Stimulated activated CD8-positive, alpha-beta memory T cell treated with anti-CD3 and anti-CD28 coated beads, Interleukin-4, amount 100 ng/mL, for 48 hours (primary cell): ENCODE data around the gene RIMBP2.

Experiments
- DNase-seq: peaks from one replicate; pipeline ENCODE4 v3.0.0-alpha.2; 2020

The RIMBP2 gene

DNA sequence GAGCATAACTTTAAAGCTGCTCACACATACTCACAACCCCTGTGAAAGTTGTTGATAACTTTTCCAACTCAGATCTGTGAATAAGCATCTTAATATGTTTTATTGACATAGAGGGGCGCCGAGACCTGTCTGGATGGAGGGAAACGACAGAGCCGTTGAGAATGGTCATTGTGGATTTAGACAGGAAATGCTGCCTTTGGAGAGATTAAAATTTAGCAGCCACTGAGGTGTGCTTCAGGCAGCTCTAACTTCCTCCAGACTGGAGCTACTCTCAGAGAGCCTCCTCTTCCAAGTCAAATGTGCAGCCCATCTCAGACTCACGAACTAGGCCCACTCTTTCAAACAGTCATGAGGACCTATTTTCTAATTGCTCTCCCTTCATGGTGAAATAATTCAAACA, 90.9 kb downstream of the RIMBP2 start:
- no peak for DNase-seq

DNA sequence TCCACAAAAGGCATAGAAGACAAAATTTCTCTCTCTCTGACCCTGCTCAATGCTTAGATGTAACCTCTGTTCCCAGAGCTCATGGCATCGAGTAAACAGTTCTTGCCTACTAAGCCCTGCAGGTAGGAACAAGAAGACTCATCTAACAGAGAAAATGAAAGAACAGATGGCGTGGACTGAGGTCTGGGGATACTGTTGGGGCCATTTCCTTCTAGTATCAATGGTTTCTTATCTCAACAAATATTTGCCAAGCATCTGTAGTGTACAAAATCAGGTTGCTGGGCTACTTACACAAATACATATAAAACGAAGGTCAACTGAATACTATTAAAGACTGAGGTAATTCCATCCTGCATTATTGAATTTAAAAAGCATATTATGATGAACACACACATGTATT, 93.3 kb downstream of the RIMBP2 start:
- DNase-seq, result no peak

DNA sequence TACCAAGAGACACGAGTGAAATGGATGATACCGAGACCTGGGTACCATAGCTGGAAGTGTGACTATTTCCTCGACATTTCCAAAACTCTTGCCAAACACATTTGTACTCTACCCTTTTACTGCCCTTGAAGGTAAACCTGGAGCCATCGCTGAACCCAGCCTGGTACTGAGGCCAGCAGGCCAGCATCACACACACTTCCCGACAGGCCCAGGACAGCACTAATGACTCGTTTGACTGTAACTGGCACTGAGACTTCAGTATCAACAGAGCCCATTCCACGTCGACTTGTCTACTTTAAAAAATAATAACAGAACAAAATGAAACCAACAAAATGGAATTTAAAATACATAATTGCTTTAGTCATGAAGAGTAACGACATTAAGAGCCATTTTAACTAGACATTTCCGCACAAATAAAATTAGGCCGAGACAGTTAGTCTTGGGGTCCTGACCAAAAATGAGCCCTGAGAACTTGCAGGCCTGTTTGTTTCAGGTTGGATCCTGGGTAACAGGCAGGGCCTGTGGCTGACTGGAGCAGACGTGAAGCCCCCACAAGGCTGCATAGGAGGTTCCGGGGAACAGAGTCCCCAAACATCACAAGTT, 94.3 kb downstream of the RIMBP2 start:
- no peak for DNase-seq

DNA sequence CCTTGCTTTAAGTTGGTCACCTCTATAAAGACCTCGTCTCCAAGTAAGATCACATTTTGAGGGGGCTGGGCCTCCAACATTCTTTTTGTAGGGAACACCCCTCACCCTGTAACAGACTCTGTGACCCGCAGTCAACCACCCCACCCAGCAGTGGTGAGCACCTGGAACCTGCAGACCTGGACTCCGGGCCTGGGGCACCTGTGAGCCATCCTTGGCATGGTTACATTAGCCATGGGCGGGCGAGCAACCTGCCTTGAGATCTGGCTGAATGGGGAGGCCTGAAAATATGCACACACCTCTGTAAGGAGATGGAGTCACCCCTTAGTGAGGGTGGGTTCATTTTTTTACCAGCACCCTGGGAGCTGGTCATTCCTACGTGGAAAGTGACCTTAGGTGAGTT, 95.3 kb downstream of the RIMBP2 start:
- no peak for DNase-seq

DNA sequence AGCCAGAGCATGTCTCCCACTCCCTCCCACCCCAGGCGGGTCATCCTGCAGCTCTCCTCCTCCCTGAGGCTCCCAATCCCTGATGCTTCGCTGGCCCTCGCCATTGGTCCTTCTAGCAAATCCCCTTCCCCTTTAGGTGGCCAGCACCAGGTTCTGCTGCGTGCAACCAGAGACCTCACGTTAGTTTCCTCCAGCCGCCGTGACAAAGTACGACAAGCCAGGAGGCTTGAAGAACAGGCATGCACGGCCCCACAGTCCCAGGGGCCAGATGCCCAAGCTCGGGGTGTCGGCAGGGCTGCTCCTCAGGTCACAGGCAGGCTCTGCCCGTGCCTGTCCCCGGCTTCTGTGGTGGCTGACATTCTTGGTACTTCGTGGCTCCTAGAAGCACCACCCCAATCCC, 95.8 kb downstream of the RIMBP2 start:
- DNase-seq, result no peak

DNA sequence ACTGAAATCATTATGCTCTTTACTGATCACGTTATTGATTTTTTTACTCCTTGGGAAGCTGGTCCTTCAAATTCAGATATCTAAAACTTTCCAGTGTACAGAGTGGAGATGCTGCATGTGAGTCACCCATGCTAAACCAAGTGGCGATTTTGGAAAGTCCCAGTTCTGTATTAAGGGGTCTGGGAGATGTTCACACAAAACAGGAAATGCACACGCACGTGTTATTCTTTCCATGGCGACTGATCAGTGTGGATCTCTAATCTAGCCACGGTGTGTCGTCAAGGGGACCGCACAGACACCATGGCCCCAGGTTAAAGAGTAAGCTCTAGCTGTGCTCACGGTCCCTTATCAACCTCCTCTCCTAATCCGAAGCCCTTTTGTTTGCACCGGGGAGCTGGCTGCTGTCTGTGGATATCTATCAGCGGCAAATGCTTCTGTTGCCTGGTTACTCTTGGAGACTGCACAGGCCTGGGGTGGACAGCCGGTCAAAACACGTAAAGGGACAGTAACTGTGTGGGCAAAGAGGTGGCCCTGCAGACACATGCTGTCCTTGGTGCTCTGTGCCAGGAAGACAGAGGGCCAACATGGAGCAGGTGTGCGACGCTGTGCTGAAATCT, 96.6 kb downstream of the RIMBP2 start:
- DNase-seq, result no peak

DNA sequence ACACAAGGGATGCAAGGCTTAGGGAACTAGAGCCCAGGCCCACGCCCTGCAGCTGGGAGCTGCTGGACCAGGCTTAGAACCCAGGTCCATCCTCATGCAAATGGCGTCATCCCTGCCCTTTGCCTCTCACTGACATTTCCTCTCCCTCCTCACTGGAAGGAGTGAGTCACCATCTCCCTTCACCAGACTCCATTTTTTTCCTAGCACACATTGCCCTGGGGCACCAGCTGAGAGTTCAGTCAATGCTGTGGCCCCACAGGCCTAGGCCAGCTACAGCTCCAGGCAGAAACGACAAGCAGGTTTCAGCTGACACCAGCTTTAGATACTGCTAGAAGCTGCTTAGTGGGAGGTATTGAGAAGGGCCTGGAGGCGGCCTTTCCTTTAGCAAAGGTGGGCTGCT, 98.9 kb downstream of the RIMBP2 start:
- no peak for DNase-seq

DNA sequence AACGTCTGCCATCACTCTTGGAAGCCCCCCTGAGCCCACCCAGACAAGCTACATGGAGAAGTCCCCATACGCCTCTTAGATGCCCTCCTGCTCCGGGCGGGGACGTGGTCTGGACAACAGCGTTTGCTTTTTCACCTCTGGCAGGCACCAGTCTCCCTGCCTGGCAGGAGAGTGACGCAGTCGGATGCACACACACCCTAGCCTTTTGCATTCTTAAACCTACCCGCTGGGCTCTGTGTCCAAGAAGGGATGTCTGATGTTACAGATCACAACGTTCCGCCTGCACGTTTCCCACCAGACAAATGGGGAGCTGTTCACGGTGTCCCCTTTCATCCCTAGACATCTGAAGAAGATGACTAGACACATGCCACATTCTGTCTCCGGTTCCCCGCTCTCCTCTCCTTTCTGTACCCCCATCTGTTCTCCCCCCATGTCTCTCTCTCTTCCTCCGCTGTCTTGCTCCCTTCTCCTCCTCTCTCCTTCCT, 100.2 kb downstream of the RIMBP2 start:
- no peak for DNase-seq

DNA sequence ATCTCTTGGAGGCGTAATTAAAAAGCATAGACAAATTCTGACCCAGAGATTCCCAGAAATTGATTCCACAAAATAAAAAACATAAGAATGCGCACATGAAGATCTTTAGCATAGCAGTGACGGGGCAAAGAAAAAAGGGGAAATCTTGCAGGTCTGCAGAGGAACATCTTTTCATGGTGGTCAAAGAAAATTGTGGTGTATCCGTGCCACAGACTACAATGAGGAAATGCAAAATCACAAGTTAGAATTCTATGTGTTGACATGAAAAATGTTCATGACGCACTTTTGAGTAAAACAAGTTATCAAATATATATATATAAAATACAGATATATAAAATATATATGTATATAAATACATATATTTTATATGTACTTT, 101.6 kb downstream of the RIMBP2 start:
- DNase-seq, result no peak

DNA sequence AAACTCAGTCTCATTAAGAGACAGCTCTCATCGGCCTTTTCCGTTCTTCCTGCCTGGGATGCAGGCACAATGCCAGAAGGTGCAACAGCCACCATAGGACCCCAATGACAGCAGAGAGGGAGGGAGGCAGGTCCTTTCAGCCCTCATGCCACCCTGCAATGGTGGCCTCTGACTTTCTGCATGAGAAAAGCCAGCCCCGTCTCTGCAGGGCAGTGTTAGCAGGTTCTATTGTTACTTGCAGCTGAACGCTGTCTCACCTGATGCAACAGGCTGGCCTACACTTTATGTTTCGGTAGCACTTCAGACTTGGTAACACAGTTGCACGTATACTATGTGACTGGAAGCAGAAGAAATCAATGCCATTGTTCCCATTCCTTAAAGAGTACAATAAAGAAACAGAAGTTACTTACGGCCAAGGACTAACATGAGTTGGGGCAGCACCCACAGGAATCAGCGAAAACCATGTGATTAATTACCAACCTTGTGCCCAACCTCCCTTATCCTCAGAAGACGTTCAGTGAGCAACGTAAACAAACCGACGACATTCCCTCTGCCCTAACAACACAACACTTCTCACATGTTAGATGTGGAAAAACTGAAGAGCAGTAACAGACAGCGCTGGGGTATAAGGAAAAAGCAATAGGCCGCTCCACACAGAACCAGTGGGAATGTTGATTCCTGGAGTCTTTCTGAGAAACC, 102.1 kb downstream of the RIMBP2 start:
- no peak for DNase-seq

DNA sequence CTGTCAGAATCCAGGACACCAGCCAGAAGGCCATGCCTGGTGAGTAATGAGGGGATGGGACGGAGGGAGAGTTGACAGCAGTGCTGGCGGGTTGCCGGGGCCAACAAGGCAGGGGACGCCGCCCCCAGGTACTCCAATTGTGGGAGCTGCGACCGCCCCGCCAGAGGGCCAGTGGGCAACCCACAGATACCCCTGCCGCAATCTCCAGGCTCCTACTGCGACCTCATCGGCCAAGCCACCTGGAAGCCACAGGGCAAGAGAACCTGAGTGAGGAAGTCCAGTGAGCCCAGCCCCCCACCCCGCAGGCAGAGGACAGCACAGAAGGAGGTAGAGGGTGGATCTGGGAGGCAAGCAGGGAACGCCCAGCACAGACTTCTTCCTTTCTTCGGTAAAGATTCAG, 103.0 kb downstream of the RIMBP2 start:
- no peak for DNase-seq

DNA sequence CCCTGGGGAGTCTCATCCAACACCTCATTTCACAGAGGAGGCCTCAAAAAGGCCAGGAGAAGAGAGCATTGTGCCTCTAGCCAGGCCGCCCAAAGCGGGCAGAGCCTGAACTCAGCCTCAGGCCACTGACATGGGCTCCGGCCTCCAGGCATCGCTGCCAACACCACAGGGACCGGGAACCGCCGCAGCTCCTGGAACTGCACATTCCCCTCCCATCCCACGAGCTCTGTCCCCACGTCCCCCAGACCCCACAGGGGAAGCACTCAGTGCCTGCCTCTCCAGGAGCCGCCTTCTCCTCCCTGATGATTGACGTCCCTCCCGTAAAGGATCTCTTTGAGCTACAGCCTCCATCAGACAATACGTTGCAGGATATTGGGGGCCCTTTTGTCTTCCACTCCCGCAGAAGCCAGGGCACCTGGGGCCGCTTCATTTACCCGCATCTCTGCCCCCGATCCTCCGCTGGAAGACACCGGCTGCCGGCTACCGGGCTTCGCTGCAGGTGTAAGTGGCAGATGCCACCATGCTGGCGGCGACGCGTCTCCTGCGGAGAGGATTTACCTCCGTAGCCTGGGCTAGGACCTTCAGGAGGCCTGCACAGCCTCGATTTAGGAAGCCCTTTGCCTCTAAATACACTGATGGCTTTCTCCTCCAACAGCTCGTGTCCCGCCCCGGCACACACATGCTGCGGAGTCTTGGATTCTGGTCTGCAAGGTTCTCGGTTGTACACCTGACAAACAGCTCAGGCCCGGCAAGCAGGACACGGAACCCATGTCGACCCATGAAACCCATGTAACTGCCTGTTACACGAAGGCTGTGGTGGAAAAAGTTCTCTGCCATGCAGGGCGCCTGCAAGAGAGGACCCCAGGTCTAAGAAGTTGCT, 104.8 kb downstream of the RIMBP2 start:
- no peak for DNase-seq

DNA sequence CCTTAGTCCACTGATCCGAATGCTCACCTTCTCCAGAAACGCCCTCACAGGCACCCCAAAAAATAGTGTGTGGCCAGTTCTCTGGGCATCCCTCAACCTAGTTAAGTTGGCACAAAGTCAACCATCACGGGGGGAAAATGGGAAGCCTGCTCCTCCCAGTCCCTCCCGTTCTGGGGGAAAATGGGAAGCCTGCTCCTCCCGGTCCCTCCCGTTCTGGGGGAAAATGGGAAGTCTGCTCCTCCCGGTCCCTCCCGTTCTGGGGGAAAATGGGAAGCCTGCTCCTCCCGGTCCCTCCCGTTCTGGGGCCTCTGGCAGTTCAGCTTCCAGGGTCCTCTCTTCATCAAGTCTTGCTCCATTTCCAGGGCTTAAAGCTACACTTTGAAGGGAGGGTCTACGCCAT, 106.1 kb downstream of the RIMBP2 start:
- no peak for DNase-seq

DNA sequence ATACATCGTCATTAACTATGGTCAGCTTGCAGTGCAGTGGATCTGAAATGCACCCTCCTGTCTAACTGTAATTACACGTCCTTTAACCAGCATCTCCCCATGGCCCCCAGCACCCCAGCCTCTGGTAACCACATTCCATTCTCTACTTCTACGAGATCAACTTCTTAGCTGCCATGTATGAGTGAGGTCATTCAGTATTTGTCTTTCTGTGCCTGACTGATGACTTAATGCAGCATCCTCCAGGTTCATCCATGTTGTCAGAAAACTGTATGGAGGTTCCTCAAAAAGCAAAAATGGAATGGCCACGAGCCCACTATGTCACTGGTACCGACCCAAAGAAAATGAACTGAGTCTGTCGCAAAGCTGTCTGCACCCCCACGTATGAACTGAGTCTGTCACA, 107.3 kb downstream of the RIMBP2 start:
- no peak for DNase-seq

DNA sequence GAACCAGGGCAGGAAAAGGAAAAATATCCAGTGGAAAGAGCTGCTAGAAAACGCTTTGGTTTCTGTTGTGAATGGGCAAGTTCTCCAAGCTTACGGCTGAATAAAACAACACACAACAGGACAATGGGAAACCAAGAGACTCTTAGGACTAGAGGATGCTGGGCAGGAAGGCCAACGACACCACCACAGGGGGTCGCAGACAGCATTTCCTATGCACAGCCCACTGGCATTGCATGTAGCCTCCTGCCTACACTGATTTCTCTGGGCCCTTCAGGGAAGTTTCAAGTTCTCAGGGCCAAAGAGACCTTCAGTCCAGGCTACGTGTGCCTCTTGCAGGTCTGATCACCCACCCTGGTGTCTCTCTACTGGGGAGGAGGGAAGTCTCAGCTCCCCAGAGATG, 108.0 kb downstream of the RIMBP2 start:
- DNase-seq, result no peak

DNA sequence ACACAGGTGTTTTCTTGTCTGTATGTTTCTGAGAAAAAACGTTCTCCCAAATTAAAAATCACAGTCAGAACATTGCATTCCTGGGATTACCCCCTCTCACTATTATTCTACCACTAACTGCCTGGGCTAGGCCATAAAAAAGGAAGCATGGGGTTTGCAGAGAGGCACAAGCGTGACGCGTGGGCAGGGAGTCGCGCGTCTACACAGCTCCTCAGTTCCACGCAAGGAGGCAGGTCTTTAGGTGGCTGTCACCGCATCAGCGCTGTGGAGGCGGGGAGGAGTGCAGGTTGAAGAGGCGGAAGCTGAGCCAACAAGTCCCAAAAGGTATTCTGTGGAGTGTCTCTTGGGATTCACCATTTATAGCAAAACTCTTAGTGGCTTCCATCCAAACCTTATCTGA, 109.9 kb downstream of the RIMBP2 start:
- no peak for DNase-seq

DNA sequence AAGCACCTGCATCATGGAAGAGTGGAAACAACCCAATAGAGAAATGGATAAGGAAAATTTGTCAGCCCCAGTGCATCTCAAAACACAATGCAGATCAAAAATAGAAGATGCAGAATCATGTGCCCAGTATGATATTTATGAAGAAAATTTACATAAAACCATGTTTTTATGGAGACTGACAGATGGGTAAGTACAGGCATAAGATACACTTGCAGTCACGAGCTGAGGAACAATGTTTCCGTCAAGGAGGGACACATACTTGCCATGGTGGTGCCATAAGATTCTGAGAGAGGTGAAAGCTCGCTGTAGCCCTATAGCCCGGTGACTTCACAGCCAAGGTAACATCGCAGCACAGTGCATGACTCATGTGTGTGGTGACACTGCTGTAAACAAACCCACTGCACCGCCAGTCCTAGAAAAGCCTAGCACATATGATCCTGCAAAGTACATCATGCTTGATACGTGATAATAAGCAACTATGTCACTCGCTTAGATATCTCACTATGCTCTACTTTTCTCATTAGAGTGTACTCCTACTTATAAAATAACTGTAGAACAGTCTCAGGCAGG, 112.6 kb downstream of the RIMBP2 start:
- no peak for DNase-seq

DNA sequence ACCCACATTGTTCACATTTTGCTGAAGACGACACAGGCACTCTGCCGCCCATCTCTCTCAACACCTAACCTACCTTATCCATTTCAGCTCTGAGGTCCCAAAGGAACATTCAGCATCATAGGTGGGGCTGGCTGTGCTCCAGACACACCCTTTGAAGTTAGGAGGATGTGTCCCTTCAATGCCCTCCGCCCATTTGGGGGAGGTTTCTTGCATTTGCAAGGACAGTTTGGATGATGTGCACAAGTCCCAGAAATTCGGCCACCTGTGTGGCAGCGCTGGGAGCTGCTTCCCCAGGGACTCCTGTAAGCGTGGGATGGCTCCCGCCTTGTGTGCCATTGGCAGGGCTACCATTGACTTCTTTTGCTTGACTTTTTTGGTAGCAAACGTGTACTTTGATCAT, 113.8 kb downstream of the RIMBP2 start:
- DNase-seq, result no peak

DNA sequence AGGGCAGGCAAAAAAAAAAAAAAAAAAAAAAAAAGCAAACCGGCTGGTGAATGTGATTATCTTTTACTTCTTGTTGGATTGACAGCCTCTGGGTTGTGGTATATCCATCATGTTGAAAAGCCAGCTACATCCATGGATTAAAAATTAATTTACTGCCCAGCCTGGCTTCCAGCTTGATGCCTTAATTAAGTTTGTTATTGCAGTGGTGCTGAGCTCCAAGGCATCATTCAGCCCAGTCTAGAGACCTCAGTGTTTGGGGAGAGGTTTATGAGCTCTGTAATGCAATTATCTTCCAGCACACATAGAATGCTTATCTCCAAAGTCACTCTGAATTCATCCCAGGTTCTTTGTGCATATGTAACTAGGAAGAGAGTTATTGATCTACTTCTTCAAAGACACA, 114.8 kb downstream of the RIMBP2 start:
- DNase-seq, result no peak

DNA sequence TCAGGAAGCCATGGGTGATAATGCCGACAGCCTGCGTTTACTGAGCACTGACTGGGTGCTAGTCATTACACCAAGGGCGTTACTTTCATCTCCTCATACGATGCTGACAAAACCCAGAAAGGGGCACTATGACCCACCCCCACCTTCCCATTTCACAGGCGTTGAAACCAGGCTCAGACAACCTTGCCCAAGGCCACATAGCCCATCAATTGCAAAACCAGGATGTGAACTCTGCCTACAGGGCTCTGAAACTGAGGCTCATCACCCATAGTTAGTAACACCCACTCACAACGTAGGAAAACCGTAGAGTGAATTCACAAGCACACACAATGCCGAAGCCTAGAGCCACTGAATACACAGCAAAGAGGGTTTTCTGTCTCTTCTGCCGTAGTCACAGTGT, 119.9 kb downstream of the RIMBP2 start:
- no peak for DNase-seq

DNA sequence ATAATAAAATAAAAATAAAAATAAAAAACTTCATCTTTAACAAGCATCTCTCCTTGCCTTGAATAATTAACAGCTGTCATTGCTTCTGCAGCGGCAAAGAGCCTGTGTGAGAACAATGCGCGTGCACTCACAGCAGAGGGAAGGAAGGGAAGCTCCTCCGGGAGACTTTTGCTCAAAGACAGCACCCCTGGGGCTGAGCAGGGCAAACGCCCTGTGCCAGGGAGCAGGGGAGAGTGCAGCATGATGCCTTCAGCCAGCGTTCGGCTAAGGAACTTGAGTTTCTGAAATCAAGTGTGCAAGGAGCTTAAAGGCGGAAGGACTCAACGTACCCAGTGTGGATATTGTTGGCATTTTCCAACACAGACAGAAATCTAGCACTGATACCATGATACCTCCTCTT, 120.5 kb downstream of the RIMBP2 start:
- no peak for DNase-seq

DNA sequence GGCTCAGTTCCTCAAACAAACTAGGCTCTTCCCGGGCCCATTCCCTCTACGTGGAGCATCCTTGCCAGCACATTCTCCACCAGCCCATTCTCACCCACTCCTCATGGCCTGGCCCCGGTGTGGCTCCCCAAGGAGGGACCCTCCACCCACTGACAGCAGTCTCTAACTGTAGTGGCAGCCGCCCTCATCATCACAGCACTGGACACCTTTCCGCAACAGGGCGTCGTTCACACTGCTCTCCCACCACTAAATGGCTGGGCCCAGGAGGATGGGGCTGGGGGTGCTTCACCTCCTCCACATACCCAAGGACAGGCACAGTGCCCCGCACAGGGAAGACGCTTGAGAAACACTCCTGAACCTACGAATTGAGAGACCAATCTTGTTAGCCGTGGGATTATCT, 123.0 kb downstream of the RIMBP2 start:
- DNase-seq, result no peak

DNA sequence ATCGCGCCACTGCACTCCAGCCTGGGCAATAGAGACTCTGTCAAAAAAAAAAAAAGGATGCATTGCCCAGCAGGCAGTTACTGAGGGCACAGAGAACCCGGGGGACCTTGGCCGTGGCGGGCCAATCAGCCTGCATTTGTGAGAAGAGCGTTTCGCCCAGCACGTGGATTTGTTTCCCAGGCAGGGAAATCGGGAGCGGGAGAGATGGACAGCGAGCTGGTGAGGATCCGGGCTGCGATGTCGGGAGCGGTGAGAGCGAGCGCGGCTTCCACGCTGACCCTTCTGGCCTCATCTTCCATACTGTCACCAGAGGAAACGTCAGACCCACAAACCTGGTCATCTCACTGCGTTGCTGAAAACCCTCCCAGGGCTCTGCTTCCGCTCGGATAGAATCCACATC, 123.5 kb downstream of the RIMBP2 start:
- DNase-seq, result no peak
